ENCODE measurements around the gene EIF4ENIF1.

The EIF4ENIF1 gene

GRCh38 chr22:31445642-31446041 is 44.0 kb downstream of the EIF4ENIF1 start:
- no peak for DNase-seq
- peak overlapping the region; percentile 1; the same call in 1 of the 2 replicates for H3K4me2 ChIP-seq (ENCODE audit: low read depth, low read length)
- no peaks in the 10 kb centered on the region for H4K20me1 ChIP-seq (ENCODE audit: insufficient read depth, low read length)
- no peaks in the 10 kb centered on the region for H3K9me3 ChIP-seq (replicated peaks; ENCODE audit: insufficient read depth, low read length)
- no peaks in the 10 kb centered on the region; the same call in 1 of the 2 replicates for H3K36me3 ChIP-seq (replicated peaks; ENCODE audit: insufficient read depth, low read length)
- no peak overlapping the region for H3K4me3 ChIP-seq (ENCODE audit: low read length)
- no peaks in the 10 kb centered on the region for H3K9me2 ChIP-seq (replicated peaks; ENCODE audit: insufficient read depth, low read length)
- TF ChIP-seq EZH2 (optimal IDR thresholded peaks at IDR 0.05; ENCODE audit: low read depth, low read length) (no peak), CTCF (IDR thresholded peaks at IDR 0.05; ENCODE audit: low read length) (no peak), EZH2phosphoT487 (IDR thresholded peaks at IDR 0.05; ENCODE audit: low read length) (no peak)
- no peaks in the 10 kb centered on the region for H3K27me3 ChIP-seq (replicated peaks; ENCODE audit: insufficient read depth, low read length)
- peaks cover 3% of the 10 kb centered on the region; the same call in 1 of the 2 replicates for H3K79me2 ChIP-seq (ENCODE audit: low read length)
- peaks cover 26% of the 10 kb centered on the region for H3F3A ChIP-seq (ENCODE audit: insufficient read depth, low read length)
- H2AFZ ChIP-seq (ENCODE audit: low read length) = no peak overlapping the region
- H3K9ac ChIP-seq (ENCODE audit: low read length) = no peak overlapping the region
- peaks cover 42% of the 10 kb centered on the region for H3K4me1 ChIP-seq (ENCODE audit: low read length)
- peak overlapping the region; percentile 60; the same call in 1 of the 2 replicates for H3K27ac ChIP-seq (ENCODE audit: low read length)

- peaks cover 36% of the 10 kb centered on the region for H3K4me1 ChIP-seq (ENCODE audit: low read length)
- H3K4me2 ChIP-seq (ENCODE audit: low read depth, low read length) = no peak overlapping the region
- no peaks in the 10 kb centered on the region for H3K9me3 ChIP-seq (replicated peaks; ENCODE audit: insufficient read depth, low read length)
- no peak for TF ChIP-seq EZH2phosphoT487 (IDR thresholded peaks at IDR 0.05; ENCODE audit: low read length)
- TF ChIP-seq CTCF (IDR thresholded peaks at IDR 0.05; ENCODE audit: low read length) = no peak
- no peak for TF ChIP-seq EZH2 (optimal IDR thresholded peaks at IDR 0.05; ENCODE audit: low read depth, low read length)
- H3K9ac ChIP-seq (ENCODE audit: low read length) = no peak overlapping the region
- no peaks in the 10 kb centered on the region for H4K20me1 ChIP-seq (ENCODE audit: insufficient read depth, low read length)
- H3K27me3 ChIP-seq (replicated peaks; ENCODE audit: insufficient read depth, low read length) = no peaks in the 10 kb centered on the region
- peaks cover 7% of the 10 kb centered on the region; the same call in 1 of the 2 replicates for H3K79me2 ChIP-seq (ENCODE audit: low read length)
- no peak overlapping the region for H3K27ac ChIP-seq (ENCODE audit: low read length)
- H2AFZ ChIP-seq (ENCODE audit: low read length) = no peak overlapping the region
- no peak overlapping the region for H3K4me3 ChIP-seq (ENCODE audit: low read length)
- no peaks in the 10 kb centered on the region for H3K9me2 ChIP-seq (replicated peaks; ENCODE audit: insufficient read depth, low read length)
- no peak for DNase-seq
- peaks cover 5% of the 10 kb centered on the region for H3K36me3 ChIP-seq (replicated peaks; ENCODE audit: insufficient read depth, low read length)
- H3F3A ChIP-seq (ENCODE audit: insufficient read depth, low read length) = peaks cover 26% of the 10 kb centered on the region
These were observed 46.1 kb downstream of the EIF4ENIF1 start for GRCh38 chr22:31443516-31443915.

- Histone ChIP-seq H3K36me3 (replicated peaks; ENCODE audit: insufficient read depth, low read length) (peaks cover 6% of the 10 kb centered on the region), H2AFZ (ENCODE audit: low read length) (no peak overlapping the region)
These were observed 46.7 kb downstream of the EIF4ENIF1 start for GRCh38 chr22:31442768-31443489.

More at GRCh38 chr22:31442768-31443489, 46.7 kb downstream of the EIF4ENIF1 start:
- Histone ChIP-seq H3K79me2 (ENCODE audit: low read length) (peaks cover 7% of the 10 kb centered on the region; the same call in 1 of the 2 replicates), H3K4me1 (ENCODE audit: low read length) (peaks cover 33% of the 10 kb centered on the region), H3K9me3 (replicated peaks; ENCODE audit: insufficient read depth, low read length) (no peaks in the 10 kb centered on the region), H3K4me3 (ENCODE audit: low read length) (no peak overlapping the region), H3K4me2 (ENCODE audit: low read depth, low read length) (no peak overlapping the region), H3K9ac (ENCODE audit: low read length) (no peak overlapping the region), H4K20me1 (ENCODE audit: insufficient read depth, low read length) (no peaks in the 10 kb centered on the region), H3K27me3 (replicated peaks; ENCODE audit: insufficient read depth, low read length) (no peaks in the 10 kb centered on the region), H3F3A (ENCODE audit: insufficient read depth, low read length) (peaks cover 23% of the 10 kb centered on the region), H3K9me2 (replicated peaks; ENCODE audit: insufficient read depth, low read length) (no peaks in the 10 kb centered on the region), H3K27ac (ENCODE audit: low read length) (no peak overlapping the region)
- DNase-seq = no peak
- no peak for TF ChIP-seq EZH2 (optimal IDR thresholded peaks at IDR 0.05; ENCODE audit: low read depth, low read length)
- TF ChIP-seq EZH2phosphoT487 (IDR thresholded peaks at IDR 0.05; ENCODE audit: low read length) = no peak
- TF ChIP-seq CTCF (IDR thresholded peaks at IDR 0.05; ENCODE audit: low read length) = no peak
